ENCODE results near the gene EHBP1.
"Not testable (repeated sequence)": the region's sequence is repeated elsewhere in the genome, so short reads cannot be mapped to it uniquely, and the experiment has no call there.

The EHBP1 gene

DNA sequence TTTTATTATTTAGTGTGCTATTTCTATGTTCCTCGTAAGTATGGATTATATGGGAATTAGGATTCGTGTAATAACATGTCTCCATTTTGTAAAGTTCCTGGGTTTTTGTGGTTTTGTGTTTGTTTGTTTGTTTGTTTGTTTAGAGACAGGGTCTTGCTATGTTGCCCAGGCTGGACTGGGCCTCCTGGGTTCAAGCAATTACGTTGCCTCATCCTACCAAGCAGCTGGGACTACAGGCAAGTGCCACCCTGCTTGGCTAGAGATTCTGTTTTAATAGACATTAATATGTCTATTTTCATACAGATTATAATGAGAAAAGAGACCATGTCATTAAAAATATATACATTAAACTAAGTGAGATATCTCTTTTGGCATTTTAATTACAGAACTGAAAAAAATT lies 309.9 kb downstream of the EHBP1 start:
- no peaks in the 10 kb centered on the region for H3K79me1 ChIP-seq (ENCODE audit: low read length)
- H3K27ac ChIP-seq (ENCODE audit: low read depth, low read length), result no peak overlapping the region
- no peak overlapping the region for H3K14ac ChIP-seq (ENCODE audit: low read length)
- no peak overlapping the region for H3K23ac ChIP-seq (ENCODE audit: low read length)
- H4K91ac ChIP-seq (ENCODE audit: low read depth, low read length), result no peak overlapping the region
- no CpG with 5 or more reads among the region's 3 CpGs for WGBS (ENCODE audit: extremely low coverage, insufficient coverage, insufficient read length)
- H2AFZ ChIP-seq (ENCODE audit: insufficient read depth, low read length, poor library complexity), result no peak overlapping the region
- H3K4me3 ChIP-seq (ENCODE audit: low read depth, low read length), result no peak overlapping the region
- H4K12ac ChIP-seq (ENCODE audit: low read depth, low read length), result no peak overlapping the region
- no peak overlapping the region for H4K8ac ChIP-seq (ENCODE audit: low read depth, low read length)
- H3K4ac ChIP-seq (ENCODE audit: low read depth, low read length), result no peak overlapping the region
- H3K36me3 ChIP-seq (ENCODE audit: control insufficient read depth in 1 of 2, insufficient read depth in 2 of 2, low read length in 2 of 2), result peaks cover 6 to 7% of the 10 kb centered on the region in 2 experiments
- no peaks in the 10 kb centered on the region for H3K27me3 ChIP-seq (ENCODE audit: insufficient read depth, low read length)
- no peak overlapping the region for H3K4me2 ChIP-seq (ENCODE audit: low read length)
- no peak overlapping the region for H2BK5ac ChIP-seq (ENCODE audit: low read depth, low read length, poor library complexity)
- no peaks in the 10 kb centered on the region for H3K9me3 ChIP-seq (ENCODE audit: insufficient read depth, low read depth, low read length)
- no peak for DNase-seq
- H3K79me2 ChIP-seq (ENCODE audit: control insufficient read depth, insufficient read depth, low read length, poor library complexity), result no peaks in the 10 kb centered on the region
- no peak overlapping the region for H2BK12ac ChIP-seq (ENCODE audit: low read length)
- H2AK5ac ChIP-seq (ENCODE audit: low read length), result no peak overlapping the region
- H2BK120ac ChIP-seq (ENCODE audit: insufficient read depth, low read length, poor library complexity), result no peak overlapping the region
- no peak overlapping the region for H3K18ac ChIP-seq (ENCODE audit: low read length)
- H3K9ac ChIP-seq (ENCODE audit: low read length), result no peak overlapping the region
- H3K4me1 ChIP-seq (ENCODE audit: control insufficient read depth in 1 of 2, insufficient read depth in 2 of 2, low read length in 2 of 2), result no peaks in the 10 kb centered on the region

DNA sequence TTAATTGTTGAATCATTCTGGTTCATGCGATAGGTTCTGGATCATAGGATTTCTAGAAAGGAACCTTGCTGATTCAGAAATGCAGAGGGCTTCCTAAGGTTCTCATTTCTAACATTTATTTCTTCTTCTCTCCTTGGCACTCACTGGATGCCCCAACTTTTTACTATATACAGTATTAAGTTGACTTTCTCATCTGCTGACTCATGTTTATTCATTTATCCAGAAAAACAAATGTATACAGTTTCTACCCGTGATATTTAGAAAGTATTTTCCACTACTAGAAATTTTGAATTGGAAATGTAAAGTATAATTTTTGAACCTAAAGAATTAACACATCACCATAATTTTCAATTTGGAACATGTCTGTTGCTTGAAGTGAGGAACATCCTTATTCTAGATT lies 312.9 kb downstream of the EHBP1 start:
- Histone ChIP-seq H3K79me2 (ENCODE audit: control insufficient read depth, insufficient read depth, low read length, poor library complexity) (no peaks in the 10 kb centered on the region), H3K23ac (ENCODE audit: low read length) (no peak overlapping the region), H2AK5ac (ENCODE audit: low read length) (no peak overlapping the region), H3K36me3 (ENCODE audit: control insufficient read depth in 1 of 2, insufficient read depth in 2 of 2, low read length in 2 of 2) (peaks cover 6 to 7% of the 10 kb centered on the region in 2 experiments), H2AFZ (ENCODE audit: insufficient read depth, low read length, poor library complexity) (no peak overlapping the region), H3K4me1 (ENCODE audit: control insufficient read depth in 1 of 2, insufficient read depth in 2 of 2, low read length in 2 of 2) (no peaks in the 10 kb centered on the region), H3K4ac (ENCODE audit: low read depth, low read length) (no peak overlapping the region), H3K18ac (ENCODE audit: low read length) (no peak overlapping the region), H4K8ac (ENCODE audit: low read depth, low read length) (no peak overlapping the region), H3K4me2 (ENCODE audit: low read length) (no peak overlapping the region), H2BK12ac (ENCODE audit: low read length) (no peak overlapping the region), H3K9ac (ENCODE audit: low read length) (no peak overlapping the region), H2BK5ac (ENCODE audit: low read depth, low read length, poor library complexity) (no peak overlapping the region), H3K27me3 (ENCODE audit: insufficient read depth, low read length) (no peaks in the 10 kb centered on the region), H3K4me3 (ENCODE audit: low read depth, low read length) (no peak overlapping the region), H3K27ac (ENCODE audit: low read depth, low read length) (no peak overlapping the region), H2BK120ac (ENCODE audit: insufficient read depth, low read length, poor library complexity) (no peak overlapping the region), H3K79me1 (ENCODE audit: low read length) (no peaks in the 10 kb centered on the region), H3K9me3 (ENCODE audit: insufficient read depth, low read depth, low read length) (no peaks in the 10 kb centered on the region), H3K14ac (ENCODE audit: low read length) (no peak overlapping the region), H4K12ac (ENCODE audit: low read depth, low read length) (no peak overlapping the region), H4K91ac (ENCODE audit: low read depth, low read length) (no peak overlapping the region)
- DNase-seq, result no peak
- no CpG with 5 or more reads among the region's 2 CpGs for whole genome bisulfite sequencing (ENCODE audit: extremely low coverage, insufficient coverage, insufficient read length)

DNA sequence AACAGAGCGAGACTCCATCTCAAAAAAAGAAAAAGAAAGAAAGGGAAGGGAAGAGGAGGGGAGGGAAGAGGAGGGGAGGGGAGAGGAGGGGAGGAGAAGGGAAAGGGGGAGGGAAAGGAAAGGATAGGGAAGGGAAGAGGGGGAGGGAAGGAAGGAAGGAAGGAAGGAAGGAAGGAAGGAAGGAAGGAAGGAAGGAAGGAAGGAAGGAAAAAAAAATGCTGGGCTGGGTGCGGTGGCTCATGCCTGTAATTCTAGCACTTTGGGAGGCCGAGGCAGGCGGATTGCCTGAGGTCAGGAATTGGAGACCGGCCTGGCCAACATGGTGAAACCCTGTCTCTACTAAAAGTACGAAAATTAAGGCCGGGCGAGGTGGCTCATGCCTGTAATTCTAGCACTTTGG lies 314.2 kb downstream of the EHBP1 start:
- H3K9me3 ChIP-seq (ENCODE audit: insufficient read depth, low read depth, low read length), result not testable (repeated sequence)

DNA sequence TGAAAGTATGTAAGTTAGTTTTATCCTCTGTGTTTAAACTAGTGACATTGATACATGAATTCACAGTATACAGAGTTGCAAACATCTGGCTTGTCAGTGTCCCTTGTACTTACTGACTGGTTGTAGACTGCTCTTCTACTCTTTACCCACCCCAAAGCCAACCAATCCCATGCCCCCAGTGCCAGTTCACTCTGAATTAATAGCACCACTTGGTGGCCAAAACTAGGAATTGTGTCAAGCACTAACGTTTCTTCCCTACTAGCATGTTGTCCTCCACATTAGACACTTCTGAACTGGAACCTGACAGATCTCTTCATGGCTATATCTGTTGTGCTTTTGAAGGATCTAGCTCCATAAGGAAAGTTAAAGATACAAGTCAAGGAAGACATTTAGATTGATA lies 317.9 kb downstream of the EHBP1 start:
- H4K8ac ChIP-seq (ENCODE audit: low read depth, low read length), result no peak overlapping the region
- H3K4me3 ChIP-seq (ENCODE audit: low read depth, low read length), result no peak overlapping the region
- H3K4me1 ChIP-seq (ENCODE audit: control insufficient read depth in 1 of 2, insufficient read depth in 2 of 2, low read length in 2 of 2), result no peaks in the 10 kb centered on the region
- WGBS (ENCODE audit: extremely low coverage, insufficient coverage, insufficient read length), result no CpG with 5 or more reads among the region's 1 CpG
- H3K27ac ChIP-seq (ENCODE audit: low read depth, low read length), result no peak overlapping the region
- no peak overlapping the region for H2BK12ac ChIP-seq (ENCODE audit: low read length)
- no peak overlapping the region for H2BK5ac ChIP-seq (ENCODE audit: low read depth, low read length, poor library complexity)
- no peak overlapping the region for H2BK120ac ChIP-seq (ENCODE audit: insufficient read depth, low read length, poor library complexity)
- no peak overlapping the region for H3K4ac ChIP-seq (ENCODE audit: low read depth, low read length)
- H3K9ac ChIP-seq (ENCODE audit: low read length), result no peak overlapping the region
- no peak overlapping the region for H4K12ac ChIP-seq (ENCODE audit: low read depth, low read length)
- H3K14ac ChIP-seq (ENCODE audit: low read length), result no peak overlapping the region
- H3K18ac ChIP-seq (ENCODE audit: low read length), result no peak overlapping the region
- H3K27me3 ChIP-seq (ENCODE audit: insufficient read depth, low read length), result no peaks in the 10 kb centered on the region
- no peaks in the 10 kb centered on the region for H3K79me2 ChIP-seq (ENCODE audit: control insufficient read depth, insufficient read depth, low read length, poor library complexity)
- peak in 1 of 2 donors; percentile 42 for DNase-seq
- no peak overlapping the region for H2AFZ ChIP-seq (ENCODE audit: insufficient read depth, low read length, poor library complexity)
- H2AK5ac ChIP-seq (ENCODE audit: low read length), result no peak overlapping the region
- H4K91ac ChIP-seq (ENCODE audit: low read depth, low read length), result no peak overlapping the region
- H3K4me2 ChIP-seq (ENCODE audit: low read length), result no peak overlapping the region
- no peaks in the 10 kb centered on the region for H3K79me1 ChIP-seq (ENCODE audit: low read length)
- no peaks in the 10 kb centered on the region for H3K9me3 ChIP-seq (ENCODE audit: insufficient read depth, low read depth, low read length)
- H3K23ac ChIP-seq (ENCODE audit: low read length), result no peak overlapping the region
- peaks cover 0 to 5% of the 10 kb centered on the region in 2 experiments for H3K36me3 ChIP-seq (ENCODE audit: control insufficient read depth in 1 of 2, insufficient read depth in 2 of 2, low read length in 2 of 2)

More for the DNA sequence above, 314.2 kb downstream of the EHBP1 start:
- H3K4me3 ChIP-seq (ENCODE audit: low read depth, low read length); H3K4me2 ChIP-seq (ENCODE audit: low read length); H3K23ac ChIP-seq (ENCODE audit: low read length); H3K18ac ChIP-seq (ENCODE audit: low read length); H3K4ac ChIP-seq (ENCODE audit: low read depth, low read length); H4K12ac ChIP-seq (ENCODE audit: low read depth, low read length); H3K79me2 ChIP-seq (ENCODE audit: control insufficient read depth, insufficient read depth, low read length, poor library complexity); H4K91ac ChIP-seq (ENCODE audit: low read depth, low read length); DNase-seq; H4K8ac ChIP-seq (ENCODE audit: low read depth, low read length); H3K79me1 ChIP-seq (ENCODE audit: low read length); H3K9ac ChIP-seq (ENCODE audit: low read length); H2AK5ac ChIP-seq (ENCODE audit: low read length); H3K4me1 ChIP-seq (ENCODE audit: control insufficient read depth in 1 of 2, insufficient read depth in 2 of 2, low read length in 2 of 2); H2BK12ac ChIP-seq (ENCODE audit: low read length); H3K27ac ChIP-seq (ENCODE audit: low read depth, low read length); H3K27me3 ChIP-seq (ENCODE audit: insufficient read depth, low read length); H2BK5ac ChIP-seq (ENCODE audit: low read depth, low read length, poor library complexity); H3K36me3 ChIP-seq (ENCODE audit: control insufficient read depth in 1 of 2, insufficient read depth in 2 of 2, low read length in 2 of 2); H2AFZ ChIP-seq (ENCODE audit: insufficient read depth, low read length, poor library complexity); H3K14ac ChIP-seq (ENCODE audit: low read length); H2BK120ac ChIP-seq (ENCODE audit: insufficient read depth, low read length, poor library complexity): not testable (repeated sequence)
- no CpG with 5 or more reads among the region's 8 CpGs for WGBS (ENCODE audit: extremely low coverage, insufficient coverage, insufficient read length)
